ENCODE results near the gene GDF11. TPM values are rescaled to one million over a fixed set of nuclear protein-coding genes. Genes with fewer than 3 reads are reported as not detected.
A peak's percentile ranks its signal among the peaks of the same experiment; 100 is the strongest.

Gene GDF11
- total RNA-seq, 1 donor from 2014 or later: 0.26 TPM

DNA sequence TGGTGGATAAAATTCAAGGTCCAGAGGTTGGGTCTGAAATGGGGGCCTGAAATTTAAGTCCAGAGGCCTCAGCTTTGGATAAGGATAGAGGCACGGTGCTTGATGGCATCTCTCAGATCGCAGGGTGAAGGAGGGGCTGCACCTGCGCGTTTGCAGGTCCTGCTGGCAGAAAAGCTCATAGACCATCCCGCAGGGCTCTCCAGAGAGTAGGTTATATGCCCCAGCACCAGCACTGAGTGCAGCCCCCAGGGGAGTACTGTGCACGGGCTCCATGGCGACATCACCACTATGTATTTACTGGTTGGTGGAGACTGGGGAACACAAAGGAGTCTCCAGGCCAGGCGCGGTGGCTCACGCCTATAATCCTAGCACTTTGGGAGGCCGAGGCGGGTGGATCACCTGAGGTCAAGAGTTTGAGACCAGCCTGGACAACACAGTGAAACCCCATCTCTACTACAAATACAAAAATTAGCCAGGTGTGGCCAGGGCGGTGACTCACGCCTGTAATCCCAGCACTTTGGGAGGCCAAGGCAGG is 9.8 kb upstream of the GDF11 start:
- no peaks in the 10 kb centered on the region for H3K27me3 ChIP-seq (ENCODE audit: control insufficient read depth, insufficient read depth, low read length)
- DNase-seq (ENCODE audit: low read depth) (no peak), FAIRE-seq (no peak)
- no peak overlapping the region for H3K4me3 ChIP-seq (ENCODE audit: low read depth, low read length)
- TF ChIP-seq CTCF (IDR thresholded peaks at IDR 0.05; ENCODE audit: insufficient read depth, low read length, severe bottlenecking): no peak
- H3K36me3 ChIP-seq (ENCODE audit: control insufficient read depth, insufficient read depth, low read length): no peaks in the 10 kb centered on the region

DNA sequence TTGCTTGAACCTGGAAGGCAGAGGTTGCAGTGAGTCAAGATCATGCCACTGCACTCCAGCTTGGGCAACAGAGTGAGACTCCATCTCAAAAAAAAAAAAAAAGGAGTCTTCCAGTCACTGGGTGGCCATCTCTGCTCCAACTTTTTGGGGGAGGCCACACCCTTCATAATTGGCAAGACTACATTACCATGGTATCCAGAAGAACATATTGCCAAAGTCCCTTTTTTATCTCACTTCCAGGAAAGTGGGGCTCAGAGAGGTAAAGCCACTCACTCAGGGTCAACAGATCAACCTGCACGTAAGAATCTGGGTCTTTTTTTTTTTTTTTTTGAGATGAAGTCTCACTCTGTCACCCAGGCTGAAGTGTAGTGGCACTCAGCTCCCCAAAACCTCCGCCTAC is 9.1 kb upstream of the GDF11 start:
- Histone ChIP-seq H3K27me3 (ENCODE audit: control insufficient read depth, insufficient read depth, low read length) (no peaks in the 10 kb centered on the region), H3K4me3 (ENCODE audit: low read depth, low read length) (no peak overlapping the region), H3K36me3 (ENCODE audit: control insufficient read depth, insufficient read depth, low read length) (no peaks in the 10 kb centered on the region)
- TF ChIP-seq CTCF (IDR thresholded peaks at IDR 0.05; ENCODE audit: insufficient read depth, low read length, severe bottlenecking): no peak
- no peak for DNase-seq (ENCODE audit: low read depth)
- FAIRE-seq: no peak

DNA sequence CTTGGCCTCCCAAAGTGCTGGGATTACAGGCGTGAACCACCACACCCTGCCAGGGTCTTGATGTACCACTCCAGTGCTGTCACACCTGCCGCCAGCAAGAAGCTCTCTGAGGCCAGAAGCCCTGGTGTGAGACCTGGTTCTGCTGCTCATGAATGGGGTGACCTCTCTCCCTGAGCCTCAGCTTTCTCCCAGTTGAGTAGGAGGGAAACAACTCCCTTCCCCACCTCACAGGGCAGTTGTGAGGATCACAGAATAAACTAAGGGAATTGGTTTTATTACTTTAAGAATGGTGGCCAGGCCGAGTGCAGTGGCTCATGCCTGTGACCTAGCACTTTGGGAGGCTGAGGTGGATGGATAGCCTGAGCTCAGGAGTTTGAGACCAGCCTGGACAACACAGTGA is 8.3 kb upstream of the GDF11 start:
- Histone ChIP-seq H3K4me3 (ENCODE audit: low read depth, low read length) (no peak overlapping the region), H3K36me3 (ENCODE audit: control insufficient read depth, insufficient read depth, low read length) (no peaks in the 10 kb centered on the region), H3K27me3 (ENCODE audit: control insufficient read depth, insufficient read depth, low read length) (no peaks in the 10 kb centered on the region)
- no peak for FAIRE-seq
- TF ChIP-seq CTCF (IDR thresholded peaks at IDR 0.05; ENCODE audit: insufficient read depth, low read length, severe bottlenecking): no peak
- no peak for DNase-seq (ENCODE audit: low read depth)

GRCh38 chr12:55736076-55736475 is 6.8 kb upstream of the GDF11 start:
- TF ChIP-seq CTCF (IDR thresholded peaks at IDR 0.05; ENCODE audit: insufficient read depth, low read length, severe bottlenecking): no peak
- Histone ChIP-seq H3K4me3 (ENCODE audit: low read depth, low read length) (no peak overlapping the region), H3K36me3 (ENCODE audit: control insufficient read depth, insufficient read depth, low read length) (no peaks in the 10 kb centered on the region), H3K27me3 (ENCODE audit: control insufficient read depth, insufficient read depth, low read length) (no peaks in the 10 kb centered on the region)
- FAIRE-seq (no peak), DNase-seq (ENCODE audit: low read depth) (no peak)

GRCh38 chr12:55736780-55737580 is 5.9 kb upstream of the GDF11 start:
- DNase-seq (ENCODE audit: low read depth) (peak; percentile 81), FAIRE-seq (no peak)
- H3K27me3 ChIP-seq (ENCODE audit: control insufficient read depth, insufficient read depth, low read length): no peaks in the 10 kb centered on the region
- peak; percentile 82 for TF ChIP-seq CTCF (IDR thresholded peaks at IDR 0.05; ENCODE audit: insufficient read depth, low read length, severe bottlenecking)
- H3K4me3 ChIP-seq (ENCODE audit: low read depth, low read length): no peak overlapping the region
- no peaks in the 10 kb centered on the region for H3K36me3 ChIP-seq (ENCODE audit: control insufficient read depth, insufficient read depth, low read length)

Measured in bronchial epithelial cell (primary cell).